ENCODE results near the gene ELFN2. TPM values are rescaled to one million over a fixed set of nuclear protein-coding genes. Genes with fewer than 3 reads are reported as not detected.

ELFN2 gene
- polyA plus RNA-seq, 12 donors, result 0.74 to 2.5 (median 0.98) TPM; not detected in 1

- no peak for DNase-seq
Measured at GRCh38 chr22:37358386-37358785, 68.9 kb downstream of the ELFN2 start.

GRCh38 chr22:37357446-37358075 lies 69.7 kb downstream of the ELFN2 start:
- no peak for DNase-seq

GRCh38 chr22:37356922-37357321 lies 70.4 kb downstream of the ELFN2 start:
- DNase-seq, result no peak

GRCh38 chr22:37355174-37355573 lies 72.1 kb downstream of the ELFN2 start:
- DNase-seq, result no peak

GRCh38 chr22:37354670-37355069 lies 72.6 kb downstream of the ELFN2 start:
- DNase-seq, result no peak

- no peak for DNase-seq
Measured at GRCh38 chr22:37354261-37354660, 73.0 kb downstream of the ELFN2 start.

GRCh38 chr22:37353839-37354238 lies 73.4 kb downstream of the ELFN2 start:
- no peak for DNase-seq

- no peak for DNase-seq
Measured at GRCh38 chr22:37352481-37352880, 74.8 kb downstream of the ELFN2 start.

GRCh38 chr22:37351232-37351631 lies 76.0 kb downstream of the ELFN2 start:
- no peak for DNase-seq

- no peak for DNase-seq
Measured at GRCh38 chr22:37349043-37349814, 78.0 kb downstream of the ELFN2 start.

- no peak for DNase-seq
Measured at GRCh38 chr22:37346505-37346895, 80.8 kb downstream of the ELFN2 start.

GRCh38 chr22:37345863-37346504 lies 81.3 kb downstream of the ELFN2 start:
- peak; percentile 45 for DNase-seq

- DNase-seq, result no peak
Measured at GRCh38 chr22:37344735-37345449, 82.4 kb downstream of the ELFN2 start.

GRCh38 chr22:37343863-37344734 lies 83.2 kb downstream of the ELFN2 start:
- no peak for DNase-seq

- DNase-seq, result no peak
Measured at GRCh38 chr22:37343348-37343747, 83.9 kb downstream of the ELFN2 start.

GRCh38 chr22:37342065-37342464 lies 85.2 kb downstream of the ELFN2 start:
- DNase-seq, result no peak

GRCh38 chr22:37340331-37341262 lies 86.7 kb downstream of the ELFN2 start:
- no peak for DNase-seq

- no peak for DNase-seq
Measured at GRCh38 chr22:37338539-37339246, 88.6 kb downstream of the ELFN2 start.

GRCh38 chr22:37337204-37337943 lies 89.9 kb downstream of the ELFN2 start:
- DNase-seq, result no peak
